GM21576 (cell line): ENCODE measurements around the gene SDCBP2.

ENCODE experiments used
- ATAC-seq: cut with Tn5 transposase; IDR thresholded peaks from one replicate; pipeline ENCODE4 v1.9.1; 2021; ENCODE audit warnings: mild to moderate bottlenecking, moderate library complexity; ENCODE audit not compliant: unreplicated experiment

Gene SDCBP2, protein sequence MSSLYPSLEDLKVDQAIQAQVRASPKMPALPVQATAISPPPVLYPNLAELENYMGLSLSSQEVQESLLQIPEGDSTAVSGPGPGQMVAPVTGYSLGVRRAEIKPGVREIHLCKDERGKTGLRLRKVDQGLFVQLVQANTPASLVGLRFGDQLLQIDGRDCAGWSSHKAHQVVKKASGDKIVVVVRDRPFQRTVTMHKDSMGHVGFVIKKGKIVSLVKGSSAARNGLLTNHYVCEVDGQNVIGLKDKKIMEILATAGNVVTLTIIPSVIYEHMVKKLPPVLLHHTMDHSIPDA

GRCh38 chr20:1328680-1329330, at the start of gene SDCBP2:
TSS of gene SDCBP2 (minus strand) at chr20:1329139. CDS start at chr20:1320416, 8,723 bp downstream.
- no peak for ATAC-seq

DNA sequence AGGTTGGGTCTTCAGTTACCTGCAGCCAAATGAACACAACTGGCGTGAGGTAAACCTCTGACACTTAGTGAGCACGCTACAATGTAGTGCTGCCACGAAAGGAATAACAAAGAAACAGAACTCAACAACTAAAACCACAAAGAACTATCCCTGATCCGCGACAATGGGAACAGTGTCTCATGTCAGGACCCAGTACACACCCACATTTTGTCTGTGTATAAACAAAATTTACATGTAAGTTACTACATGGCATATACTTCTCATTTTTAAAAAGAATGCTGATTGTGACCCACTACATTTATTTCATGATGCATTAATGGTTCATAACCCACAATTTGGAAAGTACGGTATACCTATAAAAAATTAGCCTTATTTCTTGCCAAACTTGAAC, 49.8 kb upstream of the SDCBP2 start:
- ATAC-seq, result no peak

- no peak for ATAC-seq
These were observed 49.2 kb upstream of the SDCBP2 start for GRCh38 chr20:1377984-1378734.

GRCh38 chr20:1377341-1377871, 48.5 kb upstream of the SDCBP2 start:
- no peak for ATAC-seq

- no peak for ATAC-seq
These were observed 47.7 kb upstream of the SDCBP2 start for GRCh38 chr20:1376408-1377270.

- ATAC-seq, result no peak
These were observed 47.1 kb upstream of the SDCBP2 start for GRCh38 chr20:1376007-1376406.

DNA sequence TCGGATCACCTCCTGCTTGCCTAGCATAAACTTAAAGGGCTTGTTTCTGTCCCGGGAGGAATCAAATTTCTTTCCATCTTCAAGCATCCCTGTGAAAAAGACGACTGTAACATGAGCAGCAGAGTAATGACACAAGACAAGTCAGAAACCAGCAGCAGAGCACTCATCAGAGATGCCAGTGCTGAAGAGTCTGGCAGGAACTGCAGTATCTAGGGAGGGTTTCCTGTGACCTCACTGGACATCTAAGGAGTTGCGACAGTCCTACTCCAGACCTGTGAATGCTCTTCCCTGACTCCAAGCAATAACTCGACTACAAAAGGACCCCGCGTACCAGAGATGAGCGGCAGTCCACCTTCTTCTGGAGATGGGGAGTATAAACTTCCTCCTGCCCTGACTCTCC, 46.6 kb upstream of the SDCBP2 start:
- ATAC-seq, result no peak

- no peak for ATAC-seq
These were observed 45.3 kb upstream of the SDCBP2 start for GRCh38 chr20:1374246-1374645.

DNA sequence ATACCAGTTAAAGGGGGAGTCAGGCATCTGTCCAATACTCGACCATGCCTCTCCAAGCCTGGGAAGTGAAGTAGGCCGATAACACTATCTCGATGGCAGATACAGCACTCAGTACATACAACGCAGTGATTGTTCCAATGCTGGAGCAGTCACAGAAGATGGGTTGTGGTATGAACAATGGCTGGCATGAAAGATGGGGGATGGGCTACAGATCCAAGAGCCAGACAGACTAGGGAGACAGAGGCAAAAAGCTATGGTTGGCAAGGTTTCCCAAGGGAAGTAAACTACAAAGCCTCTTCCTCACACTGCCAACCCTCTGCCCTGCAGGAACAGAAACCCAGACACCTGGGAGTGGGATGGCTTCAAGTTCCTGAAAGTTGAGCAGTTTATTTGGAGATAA, 44.7 kb upstream of the SDCBP2 start:
- ATAC-seq, result no peak

GRCh38 chr20:1373036-1373435, 44.1 kb upstream of the SDCBP2 start:
- no peak for ATAC-seq

DNA sequence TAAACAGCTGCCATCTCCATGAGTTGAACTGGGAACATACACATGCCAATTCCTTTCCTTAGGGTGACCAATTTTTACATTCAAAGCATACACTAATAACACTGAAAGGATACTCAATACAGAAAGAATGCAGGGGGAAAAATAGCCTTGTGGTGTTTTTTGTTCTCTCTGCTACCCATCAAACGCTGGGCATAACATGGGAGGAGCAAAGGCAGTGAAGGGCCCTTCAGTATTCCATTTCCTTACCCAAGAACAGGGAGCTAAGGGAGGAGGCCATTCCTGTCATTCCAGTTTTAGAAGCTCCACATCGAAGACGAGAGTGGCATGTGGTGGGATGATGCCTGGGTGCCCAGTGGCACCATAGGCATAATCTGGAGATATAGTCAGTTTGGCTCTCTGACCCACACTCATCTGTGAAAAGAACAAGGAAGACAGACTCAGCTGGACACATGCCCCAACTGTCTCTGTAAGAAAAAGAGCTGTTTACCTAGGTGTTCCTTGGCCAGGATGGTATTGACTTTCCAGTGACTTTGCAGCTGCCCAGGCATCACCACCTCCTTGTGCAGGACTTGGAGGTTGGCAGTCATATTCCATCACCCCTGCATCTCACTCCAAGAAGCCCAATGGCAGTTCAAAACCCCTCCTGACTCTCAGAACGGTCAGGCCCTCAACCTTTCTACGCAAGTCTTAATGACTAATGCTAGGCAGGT, 43.0 kb upstream of the SDCBP2 start:
- no peak for ATAC-seq

DNA sequence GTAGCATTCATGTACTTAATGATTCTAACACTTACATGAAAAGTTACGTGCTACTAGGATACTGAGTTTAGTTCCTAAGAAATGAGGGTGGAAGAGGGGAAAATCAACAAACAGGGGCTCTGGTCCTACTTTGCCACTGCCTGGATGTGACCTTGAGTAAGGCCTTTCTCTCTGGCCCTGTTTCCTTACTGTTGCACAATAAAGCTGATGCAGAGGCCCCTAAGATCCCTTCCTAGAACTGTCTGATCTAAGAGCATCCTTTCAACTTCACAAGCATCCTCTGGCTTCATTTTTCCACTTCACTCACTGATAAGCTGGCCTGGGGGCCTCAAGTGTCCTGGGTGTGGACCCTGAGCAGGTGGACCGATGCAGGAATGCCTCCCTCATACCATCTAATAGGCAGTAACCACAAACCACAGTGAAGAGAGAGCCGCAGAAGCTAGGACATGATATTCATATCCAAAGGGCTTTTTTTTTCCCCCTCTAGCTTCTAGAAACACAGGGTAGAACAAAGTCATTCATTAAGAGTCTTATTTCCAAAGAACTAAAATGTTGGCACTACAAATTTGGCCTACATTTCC, 42.4 kb upstream of the SDCBP2 start:
- no peak for ATAC-seq

GRCh38 chr20:1370548-1371110, 41.7 kb upstream of the SDCBP2 start:
- ATAC-seq, result no peak

GRCh38 chr20:1369970-1370369, 41.0 kb upstream of the SDCBP2 start:
- ATAC-seq, result no peak

GRCh38 chr20:1368448-1369199, 39.7 kb upstream of the SDCBP2 start:
- ATAC-seq, result no peak

DNA sequence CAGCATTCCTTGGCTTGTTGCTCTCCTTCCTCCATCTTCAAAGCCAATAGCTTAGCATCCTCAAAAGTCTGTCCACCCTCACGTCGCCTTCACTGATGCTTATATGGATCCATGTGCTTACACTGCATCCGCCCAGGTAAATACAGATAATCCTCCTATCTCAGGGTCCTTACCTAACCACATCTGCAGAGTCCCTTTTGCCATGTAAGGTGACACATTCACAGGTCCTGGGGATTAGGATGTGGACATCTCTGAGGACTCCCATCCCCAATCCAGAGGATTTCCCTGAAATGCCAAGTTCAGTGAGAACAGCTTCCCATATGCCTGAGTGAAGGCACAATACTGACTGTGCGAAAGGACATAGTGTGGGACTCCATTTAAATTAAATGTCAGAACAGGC, 38.5 kb upstream of the SDCBP2 start:
- no peak for ATAC-seq

GRCh38 chr20:1364106-1364505, 35.2 kb upstream of the SDCBP2 start:
- no peak for ATAC-seq

GRCh38 chr20:1363522-1363921, 34.6 kb upstream of the SDCBP2 start:
- ATAC-seq, result no peak

GRCh38 chr20:1362484-1362883, 33.5 kb upstream of the SDCBP2 start:
- no peak for ATAC-seq
